GM12801 (cell line): ENCODE data around the gene C1orf159.

Source experiments
- TF ChIP-seq, protein P1 (sequence below): IDR thresholded peaks from one replicate; pipeline ENCODE4 v1.5.1; 2011; ENCODE audit warnings: control low read depth; ENCODE audit not compliant: insufficient read length; ENCODE audit errors: extremely low read depth

The C1orf159 gene

DNA sequence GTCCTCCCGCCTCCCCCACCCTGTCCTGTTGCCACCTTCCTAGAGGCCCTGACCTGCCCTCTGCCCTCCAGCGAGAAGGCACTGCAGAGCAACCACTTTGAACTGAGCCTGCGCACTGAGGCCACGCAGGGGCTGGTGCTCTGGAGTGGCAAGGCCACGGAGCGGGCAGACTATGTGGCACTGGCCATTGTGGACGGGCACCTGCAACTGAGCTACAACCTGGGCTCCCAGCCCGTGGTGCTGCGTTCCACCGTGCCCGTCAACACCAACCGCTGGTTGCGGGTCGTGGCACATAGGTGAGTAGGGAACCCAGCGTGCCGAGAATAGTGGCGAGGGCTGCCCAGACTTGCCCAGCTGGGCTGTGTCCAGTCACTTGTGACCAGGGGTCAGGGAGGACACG is 62.2 kb downstream of the C1orf159 start:
- TF ChIP-seq, protein P1, sequence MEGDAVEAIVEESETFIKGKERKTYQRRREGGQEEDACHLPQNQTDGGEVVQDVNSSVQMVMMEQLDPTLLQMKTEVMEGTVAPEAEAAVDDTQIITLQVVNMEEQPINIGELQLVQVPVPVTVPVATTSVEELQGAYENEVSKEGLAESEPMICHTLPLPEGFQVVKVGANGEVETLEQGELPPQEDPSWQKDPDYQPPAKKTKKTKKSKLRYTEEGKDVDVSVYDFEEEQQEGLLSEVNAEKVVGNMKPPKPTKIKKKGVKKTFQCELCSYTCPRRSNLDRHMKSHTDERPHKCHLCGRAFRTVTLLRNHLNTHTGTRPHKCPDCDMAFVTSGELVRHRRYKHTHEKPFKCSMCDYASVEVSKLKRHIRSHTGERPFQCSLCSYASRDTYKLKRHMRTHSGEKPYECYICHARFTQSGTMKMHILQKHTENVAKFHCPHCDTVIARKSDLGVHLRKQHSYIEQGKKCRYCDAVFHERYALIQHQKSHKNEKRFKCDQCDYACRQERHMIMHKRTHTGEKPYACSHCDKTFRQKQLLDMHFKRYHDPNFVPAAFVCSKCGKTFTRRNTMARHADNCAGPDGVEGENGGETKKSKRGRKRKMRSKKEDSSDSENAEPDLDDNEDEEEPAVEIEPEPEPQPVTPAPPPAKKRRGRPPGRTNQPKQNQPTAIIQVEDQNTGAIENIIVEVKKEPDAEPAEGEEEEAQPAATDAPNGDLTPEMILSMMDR: no peak

- TF ChIP-seq, protein P1: no peak
Measured at GRCh38 chr1:1053022-1053421, 62.9 kb downstream of the C1orf159 start.

DNA sequence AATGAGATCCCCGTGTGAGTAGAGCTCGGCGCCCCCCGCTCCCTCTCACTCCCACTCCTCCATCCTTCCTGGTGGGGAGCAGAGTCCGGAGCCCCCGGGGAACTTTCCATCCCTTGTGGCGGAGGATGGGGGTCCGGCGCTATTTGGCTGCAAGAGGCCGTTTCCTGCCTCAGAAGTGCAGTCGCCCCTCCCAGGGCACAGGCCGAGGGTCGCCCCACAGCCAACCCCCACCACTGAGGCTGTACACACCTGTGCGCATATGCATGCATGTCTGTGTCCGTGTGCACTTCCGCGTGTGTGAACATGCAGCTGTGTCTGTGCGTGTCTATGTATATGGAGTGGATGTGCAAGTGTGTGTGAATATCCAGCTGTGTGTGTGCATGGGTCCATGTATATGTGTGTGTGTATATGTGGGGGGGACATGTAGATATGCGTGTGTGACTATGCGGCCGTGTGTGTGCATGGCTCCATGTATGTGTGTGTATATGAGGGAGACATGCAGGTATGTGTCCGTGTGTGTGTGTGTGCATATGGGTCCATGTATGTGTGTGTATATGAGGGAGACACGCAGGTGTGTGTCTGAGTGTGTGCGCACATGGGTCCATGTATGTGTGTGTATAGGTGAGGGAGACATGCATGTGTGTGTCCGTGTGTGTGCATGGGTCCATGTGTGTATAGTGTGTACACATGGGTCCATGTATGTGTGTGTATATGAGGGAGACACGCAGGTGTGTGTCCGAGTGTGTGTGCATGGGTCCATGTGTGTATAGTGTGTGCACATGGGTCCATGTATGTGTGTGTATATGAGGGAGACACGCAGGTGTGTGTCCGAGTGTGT is 63.7 kb downstream of the C1orf159 start:
- TF ChIP-seq, protein P1: no peak

- TF ChIP-seq, protein P1: no peak
Measured at GRCh38 chr1:1051127-1051810, 64.6 kb downstream of the C1orf159 start.

- TF ChIP-seq, protein P1: no peak
Measured at GRCh38 chr1:1050577-1051052, 65.3 kb downstream of the C1orf159 start.

- TF ChIP-seq, protein P1: no peak
Measured at GRCh38 chr1:1049318-1050165, 66.3 kb downstream of the C1orf159 start.

- TF ChIP-seq, protein P1: no peak
Measured at GRCh38 chr1:1048765-1049164, 67.1 kb downstream of the C1orf159 start.
